ENCODE results near the gene SLC8B1.

The SLC8B1 gene

GRCh38 chr12:113292091-113292490, 42.8 kb downstream of the SLC8B1 start:
- DNase-seq = no peak

- no peak for DNase-seq
These were observed 43.3 kb downstream of the SLC8B1 start for GRCh38 chr12:113291586-113291985.

GRCh38 chr12:113290506-113290905, 44.4 kb downstream of the SLC8B1 start:
- no peak for DNase-seq

- DNase-seq = no peak
These were observed 45.5 kb downstream of the SLC8B1 start for GRCh38 chr12:113289361-113289760.

GRCh38 chr12:113287899-113288282, 47.0 kb downstream of the SLC8B1 start:
- no peak for DNase-seq

GRCh38 chr12:113287146-113287898, 47.6 kb downstream of the SLC8B1 start:
- no peak for DNase-seq

- no peak for DNase-seq
These were observed 48.2 kb downstream of the SLC8B1 start for GRCh38 chr12:113286712-113287111.

GRCh38 chr12:113285679-113286610, 49.0 kb downstream of the SLC8B1 start:
- DNase-seq = no peak

- DNase-seq = no peak
These were observed 50.2 kb downstream of the SLC8B1 start for GRCh38 chr12:113284751-113285150.

- no peak for DNase-seq
These were observed 56.3 kb downstream of the SLC8B1 start for GRCh38 chr12:113278633-113279032.

GRCh38 chr12:113278141-113278540, 56.8 kb downstream of the SLC8B1 start:
- no peak for DNase-seq

GRCh38 chr12:113277511-113277910, 57.4 kb downstream of the SLC8B1 start:
- DNase-seq = no peak

- no peak for DNase-seq
These were observed 57.9 kb downstream of the SLC8B1 start for GRCh38 chr12:113276946-113277500.

- no peak for DNase-seq
These were observed 58.6 kb downstream of the SLC8B1 start for GRCh38 chr12:113276306-113276705.

GRCh38 chr12:113274848-113275247, 60.1 kb downstream of the SLC8B1 start:
- no peak for DNase-seq

- no peak for DNase-seq
These were observed 61.7 kb downstream of the SLC8B1 start for GRCh38 chr12:113273053-113273725.

- DNase-seq = no peak
These were observed 62.9 kb downstream of the SLC8B1 start for GRCh38 chr12:113271853-113272561.

- no peak for DNase-seq
These were observed 63.5 kb downstream of the SLC8B1 start for GRCh38 chr12:113271466-113271852.

GRCh38 chr12:113270709-113271009, 64.2 kb downstream of the SLC8B1 start:
- no peak for DNase-seq

- DNase-seq = no peak
These were observed 65.5 kb downstream of the SLC8B1 start for GRCh38 chr12:113269257-113269943.

GRCh38 chr12:113268621-113269020, 66.3 kb downstream of the SLC8B1 start:
- no peak for DNase-seq

GRCh38 chr12:113268136-113268535, 66.8 kb downstream of the SLC8B1 start:
- DNase-seq = no peak

Data from stimulated activated naive CD4-positive, alpha-beta T cell (primary cell).